Measurements from ENCODE around the gene PDZD2. TPM values are rescaled to one million over a fixed set of nuclear protein-coding genes. Genes with fewer than 3 reads are reported as not detected.

PDZD2 gene
- total RNA-seq, 1 experiment from 2014 or later: 0.37 TPM

- Histone ChIP-seq H4K20me1 (ENCODE audit: insufficient read depth) (no peaks in the 10 kb centered on the region), H3K4me1 (ENCODE audit: control insufficient read depth in 1 of 2, insufficient read depth in 2 of 2, low read length in 2 of 2) (no peaks in the 10 kb centered on the region), H3K79me2 (ENCODE audit: insufficient read depth, low read length) (no peaks in the 10 kb centered on the region), H3K9ac (ENCODE audit: low read length) (no peak overlapping the region), H3K27ac (ENCODE audit: low read depth, low read length) (no peak overlapping the region), H3K9me3 (ENCODE audit: control insufficient read depth in 1 of 2, insufficient read depth in 1 of 2, low read depth in 1 of 2, low read length in 2 of 2) (no peaks in the 10 kb centered on the region), H3K4me3 (replicated peaks in 1 of 2; ENCODE audit: low read depth in 1 of 2, low read length in 2 of 2) (no peak overlapping the region), H3K27me3 (ENCODE audit: insufficient read depth, low read length) (no peaks in the 10 kb centered on the region), H3K36me3 (ENCODE audit: control insufficient read depth in 1 of 2, insufficient read depth in 2 of 2, low read length in 2 of 2) (no peaks in the 10 kb centered on the region), H3K4me2 (ENCODE audit: low read length) (no peak overlapping the region), H2AFZ (ENCODE audit: low read depth, low read length, poor library complexity, severe bottlenecking) (no peak overlapping the region), H3K9me2 (ENCODE audit: insufficient read depth) (no peaks in the 10 kb centered on the region)
- intact Hi-C loops (cut with micrococcal nuclease): no loop called here
- RAD21 ChIA-PET (ENCODE audit: low non-redundant PET in 1 of 2, low total read pairs in 2 of 2, uncharacterized antibody in 2 of 2, unreplicated experiment in 2 of 2): no interaction called here
- POLR2A ChIA-PET: no interaction called here
- CTCF ChIA-PET: no interaction called here
- TF ChIP-seq SRF (IDR thresholded peaks at IDR 0.05; ENCODE audit: low read depth) (no peak), TCF7L2 (IDR thresholded peaks at IDR 0.05; ENCODE audit: borderline replicate concordance, extremely low read depth, insufficient read depth, insufficient read length) (no peak), CEBPB (IDR thresholded peaks at IDR 0.05; ENCODE audit: low read depth) (no peak), FOSL1 (IDR thresholded peaks at IDR 0.05; ENCODE audit: low read depth) (no peak), CTCF (IDR thresholded peaks at IDR 0.05 in 2 of 3, conservative IDR thresholded peaks at IDR 0.05 in 1 of 3; ENCODE audit: borderline replicate concordance in 1 of 3, insufficient read depth in 1 of 3, low read depth in 2 of 3, low read length in 2 of 3) (no peak)
- TF ChIP-seq, protein P1, sequence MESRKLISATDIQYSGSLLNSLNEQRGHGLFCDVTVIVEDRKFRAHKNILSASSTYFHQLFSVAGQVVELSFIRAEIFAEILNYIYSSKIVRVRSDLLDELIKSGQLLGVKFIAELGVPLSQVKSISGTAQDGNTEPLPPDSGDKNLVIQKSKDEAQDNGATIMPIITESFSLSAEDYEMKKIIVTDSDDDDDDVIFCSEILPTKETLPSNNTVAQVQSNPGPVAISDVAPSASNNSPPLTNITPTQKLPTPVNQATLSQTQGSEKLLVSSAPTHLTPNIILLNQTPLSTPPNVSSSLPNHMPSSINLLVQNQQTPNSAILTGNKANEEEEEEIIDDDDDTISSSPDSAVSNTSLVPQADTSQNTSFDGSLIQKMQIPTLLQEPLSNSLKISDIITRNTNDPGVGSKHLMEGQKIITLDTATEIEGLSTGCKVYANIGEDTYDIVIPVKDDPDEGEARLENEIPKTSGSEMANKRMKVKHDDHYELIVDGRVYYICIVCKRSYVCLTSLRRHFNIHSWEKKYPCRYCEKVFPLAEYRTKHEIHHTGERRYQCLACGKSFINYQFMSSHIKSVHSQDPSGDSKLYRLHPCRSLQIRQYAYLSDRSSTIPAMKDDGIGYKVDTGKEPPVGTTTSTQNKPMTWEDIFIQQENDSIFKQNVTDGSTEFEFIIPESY (IDR thresholded peaks at IDR 0.05; ENCODE audit: extremely low read depth, insufficient replicate concordance, low read length): no peak
- DNase-seq (ENCODE audit: low read depth, low spot score) (no peak), ATAC-seq (no peak)
- BruUV-seq (replicated peaks): no TSS peak
Measured at GRCh38 chr5:31613651-31614050, 25.3 kb upstream of the PDZD2 start.
